HG02623 (cell line): ENCODE data around the gene PLA2G4D.

Source experiments
- ATAC-seq: cut with Tn5 transposase; IDR thresholded peaks from one replicate; pipeline ENCODE4 v1.9.1; 2021; ENCODE audit warnings: moderate library complexity; ENCODE audit not compliant: unreplicated experiment

PLA2G4D gene, protein sequence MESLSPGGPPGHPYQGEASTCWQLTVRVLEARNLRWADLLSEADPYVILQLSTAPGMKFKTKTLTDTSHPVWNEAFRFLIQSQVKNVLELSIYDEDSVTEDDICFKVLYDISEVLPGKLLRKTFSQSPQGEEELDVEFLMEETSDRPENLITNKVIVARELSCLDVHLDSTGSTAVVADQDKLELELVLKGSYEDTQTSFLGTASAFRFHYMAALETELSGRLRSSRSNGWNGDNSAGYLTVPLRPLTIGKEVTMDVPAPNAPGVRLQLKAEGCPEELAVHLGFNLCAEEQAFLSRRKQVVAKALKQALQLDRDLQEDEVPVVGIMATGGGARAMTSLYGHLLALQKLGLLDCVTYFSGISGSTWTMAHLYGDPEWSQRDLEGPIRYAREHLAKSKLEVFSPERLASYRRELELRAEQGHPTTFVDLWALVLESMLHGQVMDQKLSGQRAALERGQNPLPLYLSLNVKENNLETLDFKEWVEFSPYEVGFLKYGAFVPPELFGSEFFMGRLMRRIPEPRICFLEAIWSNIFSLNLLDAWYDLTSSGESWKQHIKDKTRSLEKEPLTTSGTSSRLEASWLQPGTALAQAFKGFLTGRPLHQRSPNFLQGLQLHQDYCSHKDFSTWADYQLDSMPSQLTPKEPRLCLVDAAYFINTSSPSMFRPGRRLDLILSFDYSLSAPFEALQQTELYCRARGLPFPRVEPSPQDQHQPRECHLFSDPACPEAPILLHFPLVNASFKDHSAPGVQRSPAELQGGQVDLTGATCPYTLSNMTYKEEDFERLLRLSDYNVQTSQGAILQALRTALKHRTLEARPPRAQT

DNA sequence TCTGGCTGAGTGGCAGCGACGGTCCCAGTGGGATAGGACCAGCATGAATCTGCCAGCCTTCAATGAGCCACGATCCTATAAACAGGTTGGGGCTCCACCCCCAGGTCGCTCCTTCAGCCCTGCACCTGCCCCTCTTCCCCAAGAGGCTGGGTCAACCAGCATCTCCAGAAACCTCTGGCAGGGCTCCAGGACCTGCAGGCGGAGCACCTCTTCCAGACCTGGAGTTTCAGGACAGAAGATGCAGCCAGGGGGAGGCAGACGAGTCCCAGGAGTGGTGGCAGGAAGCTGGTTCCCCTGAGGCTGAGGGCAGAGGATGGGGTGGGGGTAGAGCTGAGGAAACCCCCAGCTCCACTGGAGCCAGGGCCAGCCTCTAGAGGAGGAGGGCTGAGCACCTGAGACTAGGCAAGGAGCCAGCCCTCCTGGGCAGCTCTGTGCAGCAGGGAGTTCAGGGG, at the start of gene PLA2G4D:
TSS of gene PLA2G4D (minus strand) at position 51 of the 452 bp plus-strand sequence. CDS start 103 bp downstream, outside the sequence.
- ATAC-seq: no peak

DNA sequence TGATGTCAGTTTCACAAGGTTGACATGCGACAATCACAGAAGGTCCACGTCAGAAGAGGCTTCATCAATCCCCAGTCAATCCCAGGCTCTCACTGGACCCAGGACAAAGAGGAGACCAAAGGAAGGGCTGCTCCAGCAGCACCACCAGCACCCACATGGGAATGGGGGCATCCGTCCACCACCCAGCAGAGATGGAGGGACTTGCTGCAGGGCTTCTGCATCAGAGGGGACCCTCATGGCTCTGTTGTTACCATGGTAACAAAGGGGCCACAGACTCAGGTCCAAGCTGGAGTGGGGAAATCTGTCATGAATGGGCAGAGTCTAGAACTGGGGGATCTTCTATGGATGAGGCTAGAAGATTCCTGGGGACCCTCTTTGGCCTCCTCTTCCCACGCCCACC, 49.0 kb upstream of the PLA2G4D start:
- no peak for ATAC-seq

DNA sequence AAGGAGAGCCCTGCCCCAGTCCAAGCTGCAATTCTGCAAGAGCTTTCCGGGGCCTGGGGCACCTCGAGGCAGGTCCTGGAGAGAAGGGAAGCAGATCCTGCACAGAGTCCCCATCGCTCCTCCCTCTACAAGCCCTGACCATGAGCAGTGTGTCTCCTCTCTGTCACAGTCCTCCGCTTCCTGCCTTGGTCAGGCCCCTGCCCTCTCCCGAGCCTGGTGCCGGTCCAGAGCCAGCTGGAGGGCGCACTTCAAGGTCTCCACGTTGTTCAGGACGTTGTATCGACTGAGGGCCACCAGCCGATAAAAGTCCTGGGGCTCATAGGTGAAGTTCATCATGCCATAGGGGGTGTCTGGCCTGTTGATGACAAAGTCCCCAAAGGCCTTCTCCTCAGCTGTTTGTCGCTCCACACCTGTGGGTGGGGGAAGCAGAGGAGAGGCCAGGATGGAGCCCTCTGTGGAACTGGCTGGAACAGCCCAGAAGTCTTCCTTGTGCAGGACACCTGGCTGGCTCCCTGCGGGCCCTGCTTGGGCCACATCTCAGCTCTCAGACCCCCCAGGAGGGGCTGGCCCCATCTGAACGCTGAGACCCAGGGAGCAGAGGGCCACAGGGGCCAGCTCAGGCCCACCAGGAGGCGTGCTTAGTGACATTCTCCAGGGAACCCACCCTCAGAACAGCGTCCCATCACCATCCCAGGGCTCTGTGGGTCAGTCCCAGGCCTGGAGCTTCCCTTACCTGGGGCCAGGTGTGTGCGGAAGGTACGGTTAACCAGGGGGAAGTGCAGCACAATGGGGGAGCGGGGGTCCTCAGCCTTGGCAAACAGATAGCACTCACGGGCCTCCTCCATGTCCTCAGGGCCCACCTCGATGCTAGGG, 47.7 kb upstream of the PLA2G4D start:
- no peak for ATAC-seq

DNA sequence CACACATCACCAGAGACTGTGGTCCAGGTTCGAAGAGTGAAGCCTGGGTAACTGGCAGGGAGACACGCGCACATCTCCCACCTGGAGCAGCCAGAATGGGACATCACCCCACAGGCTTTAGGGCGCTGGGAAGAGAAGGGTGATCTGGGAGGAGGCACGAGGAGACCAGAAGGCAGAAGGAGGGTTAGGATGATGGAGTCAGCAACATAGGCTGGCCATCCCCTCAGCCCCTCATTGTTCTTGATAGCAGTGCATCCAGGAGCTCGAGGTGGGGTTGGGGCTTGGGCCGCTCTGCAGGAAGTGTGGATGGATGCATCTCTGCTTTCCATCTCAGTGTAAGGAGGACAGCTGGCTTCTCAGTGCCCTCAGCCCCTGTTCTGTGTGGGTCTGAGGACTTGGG, 46.9 kb upstream of the PLA2G4D start:
- ATAC-seq: no peak

DNA sequence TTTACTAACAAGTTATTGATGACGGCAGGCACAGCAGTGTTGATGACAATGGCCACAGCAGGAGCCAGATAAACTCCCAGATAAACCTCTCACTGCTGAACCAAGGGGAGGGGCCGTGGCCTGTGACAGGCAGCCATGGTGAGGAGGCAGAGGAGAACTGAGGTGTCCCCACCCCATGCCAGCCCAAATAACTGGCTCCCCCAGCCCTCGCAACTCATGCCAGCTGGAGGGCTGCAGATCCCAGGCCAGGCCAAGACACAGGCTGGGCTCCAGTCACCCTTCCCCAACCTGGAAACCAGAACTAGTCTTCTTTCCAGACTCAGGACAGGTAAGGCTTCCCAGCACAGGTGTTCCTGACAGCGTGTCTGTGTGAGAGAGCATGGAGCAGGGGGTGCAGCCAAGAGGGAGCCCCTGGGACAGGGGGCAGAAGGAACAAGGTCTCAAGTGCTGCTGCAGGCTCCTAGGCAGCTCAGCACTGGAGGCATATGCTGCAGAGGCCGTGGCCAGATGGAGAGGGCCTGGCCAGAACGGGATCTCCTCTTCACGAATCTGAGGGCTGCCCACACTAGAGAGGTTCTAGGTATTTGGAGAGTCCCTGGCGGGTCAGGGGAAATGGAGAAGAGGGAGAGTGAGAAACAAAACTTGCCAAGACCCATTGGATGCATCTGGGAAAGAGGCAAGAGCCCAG, 46.2 kb upstream of the PLA2G4D start:
- no peak for ATAC-seq

DNA sequence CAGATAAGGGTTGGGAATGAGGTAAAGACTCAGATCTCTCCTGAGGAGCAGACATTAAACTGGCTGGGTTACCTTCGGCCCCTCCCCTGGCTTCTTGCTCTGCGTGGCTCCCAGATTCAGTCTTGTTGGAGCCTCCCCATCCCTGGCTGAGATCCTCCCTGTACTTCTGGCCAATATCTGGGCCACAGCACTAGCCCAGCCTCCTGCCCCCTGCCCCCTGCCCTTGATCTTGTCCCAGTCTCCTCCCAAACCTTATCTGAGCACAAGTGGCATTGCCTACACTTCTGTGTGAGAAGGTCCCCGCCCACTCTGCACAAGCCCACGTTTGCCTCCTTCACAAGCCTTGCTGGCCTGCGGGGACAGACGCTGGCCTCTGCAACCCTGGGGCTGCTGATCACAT, 45.2 kb upstream of the PLA2G4D start:
- ATAC-seq: no peak

DNA sequence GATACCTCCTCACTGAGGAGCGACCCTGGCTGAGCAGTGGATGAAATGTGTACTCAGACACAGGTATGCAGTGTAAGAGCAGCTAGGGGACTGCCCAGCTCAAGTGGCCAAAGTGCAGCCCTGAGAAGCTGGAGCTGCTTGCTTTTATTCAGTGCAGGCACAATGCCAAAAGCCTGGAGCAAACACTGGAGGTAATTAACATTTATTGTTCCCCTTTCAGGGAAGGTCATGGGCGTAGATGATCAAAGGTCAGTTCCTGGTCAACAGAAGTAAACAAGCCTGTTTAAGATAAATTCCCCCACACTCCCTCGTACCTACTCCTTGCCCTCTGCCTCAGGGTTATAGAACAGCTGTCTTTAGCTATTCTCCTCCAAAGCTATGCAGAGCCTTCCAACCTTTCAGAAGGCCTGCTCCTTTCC, 44.6 kb upstream of the PLA2G4D start:
- ATAC-seq: no peak

DNA sequence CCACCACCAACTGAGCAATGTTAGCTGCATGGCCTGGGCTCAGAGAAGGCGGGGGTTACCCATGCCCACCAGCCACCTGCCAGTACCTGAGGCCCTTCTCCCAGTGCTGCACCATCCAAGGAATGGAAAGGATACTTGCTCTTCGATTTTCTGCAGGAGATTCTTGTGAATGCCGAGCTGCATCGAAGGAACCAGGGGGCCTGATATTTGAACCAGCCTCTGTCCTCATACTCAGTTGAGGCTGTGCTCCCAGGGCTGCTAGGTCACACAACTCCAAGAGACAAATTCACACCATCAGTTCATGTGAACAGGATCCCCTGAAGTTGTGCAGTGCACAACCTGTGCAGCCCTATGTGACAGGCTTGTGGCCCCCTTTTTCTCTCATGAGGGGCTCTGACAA, 44.0 kb upstream of the PLA2G4D start:
- ATAC-seq: no peak

DNA sequence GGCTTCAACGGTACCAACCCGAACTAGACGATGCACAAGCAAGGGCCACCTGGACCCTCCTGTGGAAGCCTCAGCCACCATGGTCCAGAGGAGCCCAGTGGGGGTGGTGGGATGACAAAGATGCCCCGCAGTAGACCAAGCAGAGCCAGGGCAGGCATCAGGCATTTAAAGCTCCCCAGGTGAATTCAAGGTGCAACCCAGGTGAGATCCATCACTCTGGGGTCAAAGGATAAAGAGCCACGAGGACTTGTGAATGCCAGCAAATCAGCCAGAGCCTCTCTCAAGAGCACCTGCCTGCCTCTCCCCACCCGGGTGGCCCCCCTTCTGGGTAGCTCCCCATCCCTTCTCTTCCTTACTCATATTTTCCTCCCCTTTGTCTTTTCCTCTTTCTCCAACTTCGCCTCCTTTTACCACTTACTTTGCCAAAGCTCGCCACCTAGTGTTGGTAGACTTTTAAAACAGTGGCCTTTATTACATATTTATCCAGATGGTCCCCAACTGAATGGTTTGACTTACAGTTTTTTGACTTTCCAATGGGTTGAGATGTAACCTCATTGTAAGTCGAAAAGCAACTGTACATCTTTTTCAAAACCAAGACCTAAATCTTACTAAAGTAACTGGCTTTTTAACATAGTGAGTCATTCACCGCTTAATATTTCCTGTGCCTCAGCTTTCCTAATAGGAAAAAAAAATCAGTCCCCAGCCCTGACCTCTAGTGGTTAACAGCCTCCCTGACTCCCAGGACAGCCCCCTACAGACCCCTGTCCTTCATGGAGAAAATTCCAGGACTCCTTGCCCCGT, 43.3 kb upstream of the PLA2G4D start:
- no peak for ATAC-seq

DNA sequence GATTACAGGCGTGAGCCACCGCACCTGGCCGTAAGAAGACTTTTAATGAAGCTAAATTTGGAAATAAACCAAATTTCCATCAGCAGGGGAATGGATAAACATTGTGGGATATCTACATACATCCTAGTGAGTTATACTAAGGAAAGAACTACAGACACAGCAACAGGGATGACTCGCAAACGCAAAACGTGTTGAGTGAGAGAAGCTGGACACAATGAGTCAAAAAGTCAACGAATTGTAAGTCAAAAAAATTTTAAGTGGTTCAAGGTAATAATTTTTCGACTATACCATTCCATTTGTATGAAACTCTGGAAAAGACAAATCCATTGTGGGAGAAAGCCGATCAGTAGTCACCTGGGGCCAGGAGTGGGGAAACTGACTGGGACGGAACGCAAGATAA, 42.2 kb upstream of the PLA2G4D start:
- ATAC-seq: no peak

DNA sequence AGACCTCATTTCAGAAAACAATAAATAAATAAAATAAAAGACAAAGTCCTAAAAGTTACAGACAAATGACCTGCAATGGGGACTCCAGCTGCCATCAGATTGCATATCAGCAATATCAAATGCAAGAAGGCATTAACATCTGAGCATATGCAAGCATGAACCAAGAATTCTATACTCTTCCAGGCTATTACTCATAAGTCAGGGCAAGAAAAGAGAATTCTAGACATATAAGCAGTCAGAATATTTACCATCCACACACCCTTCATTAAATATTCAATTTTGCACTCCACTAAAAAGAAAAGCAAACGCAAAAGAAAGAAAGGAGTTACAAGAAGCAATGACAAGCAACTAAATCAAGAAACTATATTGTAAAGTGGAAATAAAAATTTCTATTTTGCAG, 41.0 kb upstream of the PLA2G4D start:
- no peak for ATAC-seq

DNA sequence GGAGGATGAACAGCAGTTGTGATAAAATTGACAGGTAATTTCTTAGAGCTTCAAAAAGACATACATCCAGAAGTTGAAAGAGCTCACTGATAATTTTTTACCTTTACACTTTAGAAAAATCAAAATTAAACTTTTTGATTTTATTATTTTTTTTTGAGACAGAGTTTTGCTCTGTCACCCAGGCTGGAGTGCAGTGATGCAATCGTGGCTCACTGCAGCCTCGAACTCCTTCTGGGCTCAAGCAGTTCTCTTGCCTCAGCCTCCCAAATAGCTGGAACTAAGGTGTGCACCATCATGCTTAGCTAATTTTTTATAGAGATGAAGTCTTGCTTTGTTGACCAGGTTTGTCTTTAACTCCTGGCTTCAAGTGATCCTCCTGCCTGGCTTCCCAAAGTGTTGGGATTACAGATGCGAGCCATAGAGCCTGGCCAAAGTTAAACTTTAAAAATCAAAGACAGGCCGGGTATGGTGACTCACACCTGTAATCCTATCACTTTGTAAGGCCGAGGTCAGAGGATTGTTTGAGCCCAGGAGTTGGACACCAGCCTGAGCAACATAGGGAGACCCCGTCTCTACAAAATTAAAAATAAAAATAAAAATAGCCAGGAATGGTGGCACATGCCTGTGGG, 40.4 kb upstream of the PLA2G4D start:
- ATAC-seq: no peak

DNA sequence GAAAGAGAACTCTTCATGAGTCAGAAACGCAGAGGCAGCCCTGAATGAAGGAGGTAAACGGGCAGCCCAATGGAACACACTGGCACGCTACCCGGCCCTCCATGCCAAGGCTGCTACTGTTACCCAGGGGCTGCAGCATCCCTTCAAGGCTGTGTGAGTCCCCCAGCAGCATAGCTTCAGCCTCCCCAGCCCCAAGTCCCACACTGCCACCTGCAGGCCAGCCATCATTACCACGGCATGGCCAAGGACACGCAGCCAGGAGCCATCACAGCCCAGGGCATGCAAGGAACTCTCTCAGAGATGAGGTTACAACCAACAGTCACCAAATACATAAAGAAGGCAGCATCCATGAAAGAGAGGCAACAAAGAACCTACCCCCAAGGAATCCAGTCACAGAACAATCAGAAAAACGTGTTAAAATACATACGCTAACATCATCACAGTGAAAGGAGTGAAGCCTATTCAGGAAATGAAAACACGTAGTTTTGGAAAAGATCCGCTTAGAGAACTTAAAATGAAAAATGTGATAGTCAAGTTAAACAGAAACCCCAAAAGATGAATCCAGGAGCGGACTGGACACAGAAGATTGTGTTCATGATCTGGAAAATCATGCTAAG, 39.6 kb upstream of the PLA2G4D start:
- no peak for ATAC-seq

DNA sequence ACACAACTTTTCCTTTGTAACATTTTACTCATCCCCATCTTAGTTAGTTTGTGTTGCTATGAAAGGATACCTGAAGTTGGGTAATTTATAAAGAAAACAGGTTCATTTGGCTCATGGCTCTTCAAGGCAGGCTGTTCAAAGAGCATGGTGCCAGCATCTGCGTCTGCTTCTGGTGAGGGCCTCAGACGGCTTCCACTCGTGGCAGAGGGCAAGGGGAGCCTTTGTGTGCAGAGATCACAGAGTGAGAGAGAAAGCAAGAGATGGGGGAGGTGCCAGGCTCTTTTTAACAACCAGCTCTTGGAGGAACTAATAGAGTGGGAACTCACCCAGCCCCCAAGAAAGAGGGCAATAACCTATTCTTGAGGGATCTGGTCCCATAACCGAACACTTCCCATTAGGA, 39.0 kb upstream of the PLA2G4D start:
- ATAC-seq: no peak

DNA sequence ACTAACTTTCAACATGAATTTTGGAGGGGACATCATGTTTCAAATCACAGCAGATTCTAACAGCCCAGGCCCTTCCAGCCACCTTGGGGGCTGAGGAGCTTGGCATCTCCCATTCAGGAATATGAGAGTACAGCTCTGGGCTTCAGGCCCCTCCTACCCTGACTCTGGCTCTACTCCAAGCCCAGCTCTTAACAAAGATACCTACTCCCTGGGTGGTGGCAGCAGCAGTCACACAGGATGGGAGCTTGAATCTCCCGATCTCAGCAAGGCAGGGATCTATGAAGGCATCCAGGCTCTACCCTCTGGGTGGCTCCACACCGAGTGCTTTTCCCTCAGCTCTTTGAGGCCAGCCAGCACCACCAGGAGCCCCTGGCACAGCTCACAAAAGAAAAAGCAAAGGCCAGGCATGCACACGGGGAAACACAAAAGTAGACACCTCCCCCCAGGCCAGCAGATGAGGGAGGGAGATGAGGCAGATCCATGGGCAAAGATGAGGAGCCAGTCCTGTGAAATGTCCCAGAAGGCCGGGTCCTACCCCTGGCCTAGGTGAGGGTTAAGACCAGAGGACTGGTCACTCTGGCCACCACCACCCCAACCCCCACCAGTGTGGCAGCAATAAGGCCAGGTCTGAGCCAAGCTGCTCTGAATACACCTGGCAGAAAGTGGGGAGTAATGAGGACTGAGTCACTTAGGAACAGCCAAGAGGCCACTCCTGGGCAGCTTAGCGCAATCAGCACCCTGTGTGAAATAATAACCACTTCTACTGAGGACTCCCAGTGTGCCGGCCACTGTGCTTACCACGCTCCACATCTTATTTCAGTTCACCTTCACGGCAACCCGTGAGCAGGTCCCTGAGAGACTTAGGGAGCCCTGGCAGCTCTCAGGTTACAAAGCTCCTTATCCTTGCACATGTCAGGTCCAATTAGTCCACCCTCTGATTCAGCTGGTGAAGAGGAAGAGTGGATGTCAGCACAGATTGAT, 37.8 kb upstream of the PLA2G4D start:
- no peak for ATAC-seq

DNA sequence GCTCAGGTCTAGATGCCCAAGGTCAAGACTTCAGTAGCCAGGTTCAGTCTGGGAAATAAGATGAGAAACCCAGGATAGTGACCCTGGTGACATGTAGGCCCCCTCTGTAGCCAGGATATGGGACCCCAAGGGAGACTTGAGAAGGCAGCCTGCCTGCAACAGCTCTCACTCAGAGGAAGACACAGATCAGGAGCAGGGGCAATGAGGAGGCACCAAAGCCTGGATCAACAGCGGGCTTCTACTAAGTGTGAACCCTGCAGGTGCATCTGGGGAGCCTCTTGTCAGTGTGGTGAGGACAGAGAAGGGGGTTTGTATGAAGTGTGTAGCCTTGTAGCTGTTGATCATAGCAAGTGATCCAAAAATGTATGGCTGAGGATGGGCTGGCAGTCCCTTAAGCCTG, 36.6 kb upstream of the PLA2G4D start:
- no peak for ATAC-seq

DNA sequence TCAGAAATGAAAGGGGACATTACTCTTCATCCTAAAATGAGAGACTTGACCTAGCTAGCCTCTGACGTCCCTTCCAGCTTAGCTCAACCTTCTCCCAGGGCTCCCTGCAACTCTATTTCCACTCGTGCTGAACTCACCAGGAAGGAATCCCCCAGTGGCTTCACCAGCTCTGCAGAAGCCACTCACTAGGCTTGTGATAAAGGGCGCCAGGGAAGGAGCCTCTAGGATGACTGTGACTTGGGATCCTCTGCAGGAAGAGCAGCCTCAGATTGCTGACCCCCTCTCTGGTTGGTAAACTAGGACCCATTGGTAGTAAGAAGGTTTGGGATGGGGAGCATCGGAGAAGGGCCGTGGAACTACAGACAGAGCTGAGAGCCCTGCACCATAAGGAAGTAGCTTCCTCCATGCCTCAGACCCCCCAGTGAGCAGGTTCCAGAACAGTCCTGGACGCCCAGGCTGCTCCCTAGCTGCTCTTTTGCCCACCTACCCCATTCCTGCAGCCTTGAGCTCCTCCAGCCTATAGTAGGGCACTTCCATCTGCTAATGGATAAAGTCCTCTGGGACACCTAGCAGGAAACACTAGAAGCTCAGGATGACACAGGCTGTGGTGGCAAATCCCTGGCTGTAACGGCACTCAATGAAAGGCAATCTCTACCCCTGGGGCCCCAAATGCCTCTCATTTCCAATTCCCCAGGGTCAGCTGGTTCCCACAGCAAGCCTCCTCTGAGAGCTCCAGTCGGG, 36.1 kb upstream of the PLA2G4D start:
- ATAC-seq: no peak
